Kasumi-1 (cell line): ENCODE measurements around the gene VPS35L.
A peak's percentile ranks its signal among the peaks of the same experiment; 100 is the strongest.

Experiments
- DNase-seq, 2 experiments: peaks; one replicate each; lab custom pipeline; 2025; lab: John Stamatoyannopoulos, UW

VPS35L gene

DNA sequence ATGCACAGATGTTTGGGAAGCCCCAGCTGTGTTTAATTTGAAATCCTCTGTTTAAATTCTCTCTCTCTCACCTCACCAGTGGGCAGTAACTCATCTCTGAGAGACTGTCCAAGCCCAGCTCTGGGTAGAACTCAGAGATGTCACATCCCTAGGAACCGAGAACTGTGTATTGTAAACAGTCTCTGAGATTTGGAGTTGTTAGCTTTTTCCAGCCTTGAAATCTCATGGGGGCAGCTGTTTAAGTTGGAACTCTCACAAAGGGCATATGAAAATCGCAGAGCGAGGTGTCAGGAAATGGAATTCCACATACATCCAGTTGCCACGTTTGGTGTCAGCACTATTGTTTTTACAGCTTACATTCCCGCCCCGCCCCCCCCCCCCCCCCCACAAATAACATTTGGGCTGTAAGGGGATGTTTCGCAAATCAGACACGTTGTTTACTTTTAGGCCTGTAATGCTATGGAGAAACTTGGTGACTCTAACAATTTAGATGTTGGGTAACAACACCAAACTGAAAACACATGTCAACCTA lies 34.3 kb downstream of the VPS35L start:
- DNase-seq: no peak

DNA sequence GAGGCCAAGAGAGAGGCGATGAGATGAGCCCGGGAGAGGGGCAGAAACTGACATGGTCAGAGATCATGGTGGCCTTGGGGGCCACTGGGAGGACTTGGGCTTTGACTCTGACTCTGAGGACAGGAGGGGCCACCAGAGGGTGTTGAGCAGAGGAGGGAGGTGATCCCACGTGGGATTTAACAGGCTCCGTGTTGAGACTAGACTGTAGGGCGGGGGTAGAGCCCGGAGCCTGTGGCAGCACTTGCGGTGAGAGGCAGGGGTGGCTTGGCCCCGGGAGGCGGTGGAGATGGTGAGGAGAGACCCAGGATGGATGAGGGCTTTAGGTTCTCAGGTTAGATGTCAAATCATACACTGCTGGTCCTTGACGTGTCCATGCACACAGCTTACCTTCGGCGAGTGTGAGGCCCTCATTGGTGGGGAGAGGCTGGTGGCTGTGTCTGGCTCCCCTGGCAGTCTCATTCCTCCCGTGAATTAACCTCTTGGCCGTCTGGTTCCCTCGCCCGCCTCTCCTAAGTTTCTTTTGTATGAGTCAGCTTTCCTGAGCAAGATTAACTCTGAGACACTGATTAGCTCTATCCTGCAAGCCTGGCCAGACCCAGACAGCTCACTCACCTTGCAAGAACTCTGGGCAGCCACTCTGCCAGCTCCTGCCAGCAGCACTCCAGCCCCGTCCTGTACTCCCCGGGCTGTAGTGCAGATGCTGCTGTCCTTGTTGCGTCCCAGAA lies 39.7 kb downstream of the VPS35L start:
- DNase-seq: no peak

DNA sequence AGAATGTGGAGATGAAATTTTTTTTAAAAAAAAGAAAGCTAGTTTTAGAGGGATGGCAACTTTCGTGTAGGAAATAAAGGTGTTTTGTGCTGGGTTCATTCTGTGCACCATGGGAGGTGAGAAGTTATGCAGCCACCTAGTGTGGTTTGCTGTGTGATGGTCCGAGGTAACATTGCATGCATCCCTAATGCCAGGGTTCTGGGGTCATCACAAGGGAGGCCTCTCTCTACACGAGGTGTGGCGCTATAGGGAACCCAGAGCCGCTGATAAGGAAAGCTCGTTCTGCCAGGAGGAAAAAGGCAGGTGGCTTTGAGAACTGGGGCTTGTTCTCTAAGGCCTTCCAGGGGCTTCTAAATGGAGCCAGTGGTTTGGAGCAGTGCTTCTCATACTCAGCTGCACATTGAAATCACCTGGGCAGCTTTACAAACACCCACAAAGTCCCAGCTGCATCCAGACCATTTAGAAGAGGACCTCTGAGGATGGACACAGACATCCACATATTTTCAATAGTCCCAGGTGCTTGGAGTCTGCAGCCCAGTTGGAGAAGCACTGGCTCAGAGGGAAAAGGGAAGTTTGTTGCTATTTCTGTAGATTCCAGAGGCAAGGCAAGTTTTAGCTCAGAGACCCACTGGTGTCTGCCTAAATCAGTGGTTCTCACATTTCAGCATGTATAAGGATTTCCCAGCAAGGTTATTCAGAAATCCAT lies 43.5 kb downstream of the VPS35L start:
- no peak for DNase-seq

DNA sequence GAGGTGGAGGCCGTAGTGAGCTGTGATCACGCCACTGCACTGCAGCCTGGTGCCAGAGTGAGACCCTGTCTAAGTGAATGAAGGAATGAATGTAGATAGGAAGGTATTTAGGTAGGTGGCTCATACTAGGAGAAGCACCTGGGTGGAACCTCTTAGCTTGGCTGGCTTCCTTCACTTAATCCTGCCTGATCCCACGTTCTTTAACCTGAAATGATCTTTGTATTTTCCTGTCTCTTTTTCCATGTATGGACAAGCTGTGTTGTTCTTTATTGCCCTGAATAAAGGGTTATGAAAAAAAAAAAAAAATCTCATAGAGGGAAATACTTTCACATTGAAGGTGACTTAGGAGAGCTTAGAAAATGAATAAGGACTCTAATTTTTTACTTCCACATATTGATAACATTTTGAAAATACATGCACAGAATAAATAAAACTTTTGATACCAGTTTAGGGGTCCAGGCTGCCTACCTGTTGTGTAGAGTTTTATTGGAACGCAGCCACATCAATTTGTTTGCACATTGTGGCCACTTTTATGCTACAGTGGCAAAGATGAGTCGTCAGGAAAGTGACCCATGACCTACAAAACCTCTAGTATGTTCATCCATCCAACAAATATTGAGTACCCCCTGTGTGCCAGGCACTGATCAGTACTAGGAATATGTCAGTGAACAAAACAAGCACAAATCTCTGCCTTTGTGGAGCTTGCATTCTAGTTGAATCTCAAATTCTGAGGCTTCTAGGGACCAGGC lies 44.6 kb downstream of the VPS35L start:
- DNase-seq: no peak

DNA sequence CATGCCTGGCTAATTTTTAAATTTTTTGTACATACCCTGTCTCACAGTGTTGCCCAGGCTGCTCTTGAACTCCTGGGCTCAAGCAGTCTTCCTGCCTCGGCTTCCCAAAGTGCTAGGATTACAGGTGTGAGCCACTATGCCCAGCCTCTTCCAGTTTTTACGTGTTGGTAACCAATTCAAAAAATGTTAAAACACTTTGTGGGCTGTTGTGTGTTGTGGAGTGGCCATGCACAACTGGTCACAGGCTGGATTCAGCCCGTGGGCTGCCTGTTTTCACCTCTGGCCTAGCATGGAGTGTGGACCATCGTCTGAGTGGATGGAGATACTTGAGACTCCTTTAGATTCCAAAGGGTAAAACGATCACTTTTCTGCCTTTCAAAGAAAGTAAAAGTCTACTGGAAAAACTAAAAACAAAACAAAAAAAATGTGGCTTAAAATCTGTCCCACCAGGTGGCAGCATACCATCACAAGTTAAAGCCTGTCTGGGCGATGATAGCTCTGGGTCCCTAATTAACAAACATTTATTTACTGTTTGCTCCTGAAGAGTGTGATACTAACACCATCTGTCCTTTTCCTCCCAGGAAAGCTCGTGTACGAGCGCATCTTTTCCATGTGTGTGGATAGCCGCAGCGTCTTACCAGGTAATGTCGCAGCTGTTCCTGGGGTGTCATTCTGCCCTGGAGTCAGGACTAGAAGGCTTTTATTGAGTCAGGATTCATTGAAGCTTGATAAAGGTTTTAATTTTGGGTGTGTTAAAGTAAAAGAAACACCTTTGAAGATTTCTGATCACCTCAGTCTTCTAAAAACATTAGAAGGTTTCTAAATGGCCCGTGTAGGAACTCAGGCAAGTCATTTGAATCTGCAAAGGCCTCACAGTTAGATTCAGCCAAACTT lies 45.8 kb downstream of the VPS35L start:
- DNase-seq: peak; percentile 11 to 19

DNA sequence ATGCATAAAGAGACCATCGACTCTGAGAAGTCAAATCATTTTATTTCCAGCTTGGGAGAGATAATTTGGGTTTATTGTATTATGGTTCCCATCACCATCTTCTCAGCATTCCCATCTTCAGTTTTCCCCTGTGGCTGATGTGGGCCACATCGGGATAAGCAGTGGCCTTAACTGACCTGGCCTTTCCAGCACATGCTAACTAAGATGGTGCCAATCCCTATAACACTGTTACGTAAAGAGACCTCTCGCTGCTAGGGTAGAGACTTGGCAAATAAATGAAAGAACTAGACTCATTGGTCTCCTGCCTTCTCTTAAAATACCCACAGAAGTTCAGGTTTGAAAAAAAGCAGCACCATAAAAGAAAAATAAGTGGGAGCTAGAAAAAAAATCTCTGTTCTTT lies 49.4 kb downstream of the VPS35L start:
- no peak for DNase-seq

DNA sequence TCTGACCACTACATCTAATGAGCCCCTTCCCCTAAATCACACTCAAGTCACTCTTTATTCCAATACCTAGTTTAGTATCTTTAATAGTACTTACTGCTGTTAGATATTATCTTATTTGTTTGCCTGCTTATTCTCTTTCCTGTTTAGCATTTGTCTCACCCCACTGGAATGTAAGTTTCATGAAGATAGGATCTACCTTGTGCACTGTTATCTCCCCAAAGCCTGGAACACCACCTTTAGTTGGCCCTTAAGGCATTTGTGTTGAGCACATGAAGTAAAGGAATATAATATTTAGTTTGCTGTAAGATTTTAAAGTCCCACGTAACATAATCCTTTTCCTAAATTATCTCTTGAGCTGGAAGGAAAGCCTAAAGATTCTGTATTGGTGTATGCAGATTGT lies 50.2 kb downstream of the VPS35L start:
- DNase-seq: no peak

DNA sequence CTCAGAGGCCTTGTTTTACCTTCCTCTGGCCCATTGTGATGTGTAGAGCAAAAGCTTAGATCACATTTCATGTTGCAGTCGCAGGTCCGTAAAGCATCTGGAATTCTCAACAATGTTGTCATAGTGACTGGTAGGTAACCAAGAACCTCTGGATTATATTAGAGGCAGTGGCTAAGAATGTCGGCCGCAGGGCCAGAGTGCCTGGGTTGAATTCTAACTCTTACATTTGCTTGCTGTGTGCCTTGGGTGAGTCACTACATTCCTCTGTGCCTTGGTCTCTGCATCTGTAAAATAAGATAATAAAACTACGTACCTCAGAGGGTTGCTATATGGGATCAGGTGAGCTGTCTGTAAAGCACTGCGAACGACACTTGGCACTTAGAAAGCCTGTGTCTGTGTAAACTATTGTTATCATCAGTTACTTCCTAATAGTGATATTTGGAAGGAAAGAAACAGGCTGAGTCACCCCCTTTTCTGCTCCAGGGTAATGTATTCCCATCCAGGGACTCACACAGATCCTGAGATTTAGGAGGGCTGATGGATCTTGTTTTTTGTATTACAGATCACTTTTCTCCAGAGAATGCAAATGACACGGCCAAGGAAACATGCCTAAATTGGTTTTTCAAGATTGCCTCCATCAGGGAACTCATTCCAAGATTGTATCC lies 52.2 kb downstream of the VPS35L start:
- DNase-seq: no peak

DNA sequence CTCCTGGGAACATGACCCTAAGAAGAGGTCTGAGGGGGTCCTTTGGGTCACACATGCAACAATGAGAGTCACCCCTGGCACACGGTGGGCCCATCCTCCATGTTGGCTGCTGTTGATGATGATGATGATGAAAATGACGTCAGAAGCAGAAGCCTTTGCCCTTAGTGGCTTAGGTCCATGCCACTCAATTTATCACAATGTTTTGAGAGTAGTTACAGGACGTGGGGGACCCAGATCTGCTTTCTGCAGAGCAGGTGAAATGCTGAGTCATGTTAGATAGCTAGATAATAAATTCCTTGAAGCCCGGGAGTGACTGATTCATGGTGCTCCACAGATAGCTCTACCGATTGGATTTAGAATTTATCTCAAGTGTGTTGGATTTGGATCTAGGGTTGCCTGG lies 53.9 kb downstream of the VPS35L start:
- DNase-seq: no peak

DNA sequence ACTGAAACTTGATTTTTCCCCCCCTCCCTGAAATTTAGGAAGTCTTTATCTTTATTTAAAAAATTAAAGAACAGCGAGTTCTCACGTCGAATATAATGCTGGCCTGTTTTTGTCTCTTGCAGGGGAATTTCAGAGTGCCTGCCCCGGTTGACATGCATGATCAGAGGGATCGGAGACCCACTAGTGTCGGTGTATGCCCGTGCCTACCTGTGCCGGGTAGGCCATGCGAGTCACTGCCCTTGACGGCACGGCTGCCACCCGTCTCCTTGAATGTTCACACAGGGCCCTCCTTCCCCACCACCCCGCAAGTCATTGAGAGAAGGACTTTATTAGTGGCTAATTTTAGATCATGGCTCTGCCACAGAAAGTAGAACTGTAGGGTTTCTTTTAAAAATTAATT lies 54.7 kb downstream of the VPS35L start:
- DNase-seq: no peak

DNA sequence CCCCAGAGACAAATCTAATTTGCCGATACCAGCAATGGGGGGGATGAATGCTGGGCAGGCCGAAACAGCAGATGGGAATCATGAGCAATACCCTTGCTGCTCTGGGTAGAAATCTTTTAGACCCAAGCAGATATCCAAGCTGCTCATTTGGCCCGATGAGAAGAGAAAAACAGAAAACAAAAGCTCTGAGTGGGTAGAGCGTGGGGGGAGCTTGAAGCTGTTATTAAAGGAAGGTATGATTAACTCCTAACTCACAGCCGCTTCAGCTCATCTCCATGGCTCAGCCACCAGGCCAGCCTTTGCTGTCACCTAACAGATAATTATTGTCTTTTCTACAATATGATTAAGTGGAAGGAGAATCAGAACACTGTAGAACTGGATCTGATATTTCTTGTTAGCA lies 58.3 kb downstream of the VPS35L start:
- no peak for DNase-seq

DNA sequence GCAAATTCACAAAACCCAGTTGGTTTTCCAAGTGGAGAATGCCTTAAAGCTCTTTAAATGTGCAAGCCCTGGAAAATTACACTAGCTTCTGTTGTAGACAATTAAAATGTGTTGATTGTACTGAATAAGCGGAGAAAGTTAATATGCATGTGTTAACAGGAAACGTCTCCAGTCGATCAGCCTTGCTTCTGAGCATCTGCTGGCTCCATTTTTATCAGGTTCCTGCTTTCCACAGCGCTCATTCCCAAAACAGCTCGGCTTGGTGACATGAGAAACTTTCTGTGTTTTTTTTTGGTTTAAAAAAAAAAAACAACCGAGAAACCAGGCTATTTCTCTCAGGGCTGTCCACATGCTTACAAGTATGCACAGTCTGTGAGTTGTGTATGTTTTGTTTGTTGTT lies 60.7 kb downstream of the VPS35L start:
- no peak for DNase-seq

DNA sequence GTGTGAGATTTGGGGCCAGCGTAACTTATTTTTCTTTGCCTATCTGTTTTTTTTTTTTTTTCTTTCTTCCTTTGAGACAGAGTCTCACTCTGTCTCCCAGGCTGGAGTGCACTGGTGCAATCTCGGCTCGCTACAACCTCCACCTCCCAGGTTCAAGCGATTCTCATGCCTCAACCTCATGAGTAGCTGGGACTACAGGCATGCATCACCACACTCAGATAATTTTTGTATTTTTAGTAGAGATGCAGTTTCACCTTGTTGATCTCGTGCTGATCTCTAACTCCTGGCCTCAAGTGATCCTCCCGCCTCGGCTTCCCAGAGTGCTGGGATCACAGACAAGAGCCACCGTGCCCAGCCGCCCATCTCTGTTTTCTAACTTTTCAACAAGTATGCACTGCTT lies 63.4 kb downstream of the VPS35L start:
- DNase-seq: no peak

DNA sequence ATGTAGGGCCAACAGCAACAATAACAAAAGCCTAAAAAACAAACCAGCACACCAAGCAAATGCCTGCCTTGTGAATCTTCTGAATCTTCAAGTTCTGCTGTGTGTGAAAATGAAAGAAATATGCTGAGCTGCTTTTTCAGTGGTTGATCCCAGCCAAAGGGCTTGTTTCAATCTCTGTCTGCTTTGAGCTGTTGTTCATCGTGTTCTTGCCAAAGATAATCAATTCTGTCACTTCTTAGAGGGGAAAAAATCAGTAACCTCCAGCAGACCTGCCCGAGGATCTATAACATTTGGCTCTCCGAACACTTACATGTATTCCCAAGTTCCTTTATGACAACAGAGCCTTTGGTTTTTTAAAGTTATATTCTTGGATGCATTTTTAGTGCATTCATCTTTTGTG lies 65.9 kb downstream of the VPS35L start:
- DNase-seq: no peak

DNA sequence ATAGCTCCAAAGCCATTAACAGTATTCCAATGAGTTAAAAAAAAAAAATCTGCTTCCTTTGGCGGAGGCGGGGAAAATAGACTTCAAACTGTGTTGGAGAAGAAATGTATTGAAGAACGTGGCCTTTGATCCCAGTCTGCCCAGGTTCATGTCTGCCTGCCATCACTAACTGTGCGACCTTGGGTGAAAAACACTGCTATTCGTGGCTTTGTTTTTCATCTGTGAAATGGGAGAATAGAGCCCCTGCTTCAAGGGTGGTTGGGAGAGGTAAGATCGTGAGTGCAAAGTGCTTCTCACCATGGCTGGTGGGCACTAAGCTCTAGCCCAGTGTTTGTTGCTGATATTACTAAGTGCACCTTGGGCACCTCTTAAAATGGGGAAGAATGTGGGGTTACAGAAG lies 69.5 kb downstream of the VPS35L start:
- no peak for DNase-seq

DNA sequence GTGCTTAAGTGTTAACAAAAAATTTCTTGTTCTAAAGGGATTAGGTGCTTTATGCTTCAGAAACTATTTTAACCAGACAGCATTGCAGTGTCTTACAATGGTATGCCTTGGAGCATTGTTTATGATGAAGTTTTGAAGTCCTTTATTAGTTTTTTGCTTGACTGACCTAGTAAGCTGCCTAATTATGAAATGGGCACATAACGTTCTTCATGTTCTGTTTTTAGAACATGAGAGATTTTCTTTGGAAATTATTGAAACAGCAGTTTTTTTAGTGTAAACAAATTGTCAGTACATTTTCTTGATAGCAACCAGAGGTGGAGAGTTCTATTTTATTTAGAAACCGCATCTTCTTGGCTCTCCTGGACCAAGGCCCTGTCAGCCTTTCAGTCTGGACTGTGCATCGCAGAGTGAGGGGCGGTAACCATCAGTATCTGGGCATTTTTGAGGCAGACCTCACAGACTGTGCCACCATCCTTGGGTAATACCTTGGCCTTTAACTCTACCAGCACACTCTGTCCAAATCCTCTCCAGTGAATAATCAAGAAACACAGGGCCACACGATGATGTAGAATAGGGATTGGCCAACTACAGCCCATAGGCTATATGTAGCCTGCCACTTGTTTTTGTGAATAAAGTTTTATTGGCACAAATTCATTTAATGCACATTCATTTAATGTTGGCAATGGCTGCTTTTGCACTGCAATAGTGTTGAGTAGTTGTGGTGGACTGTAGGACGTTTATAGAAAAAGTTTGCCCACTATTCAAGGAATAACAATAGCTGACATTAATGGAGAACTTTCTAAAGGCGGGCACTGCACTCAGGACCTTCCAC lies 81.1 kb downstream of the VPS35L start:
- DNase-seq: no peak

DNA sequence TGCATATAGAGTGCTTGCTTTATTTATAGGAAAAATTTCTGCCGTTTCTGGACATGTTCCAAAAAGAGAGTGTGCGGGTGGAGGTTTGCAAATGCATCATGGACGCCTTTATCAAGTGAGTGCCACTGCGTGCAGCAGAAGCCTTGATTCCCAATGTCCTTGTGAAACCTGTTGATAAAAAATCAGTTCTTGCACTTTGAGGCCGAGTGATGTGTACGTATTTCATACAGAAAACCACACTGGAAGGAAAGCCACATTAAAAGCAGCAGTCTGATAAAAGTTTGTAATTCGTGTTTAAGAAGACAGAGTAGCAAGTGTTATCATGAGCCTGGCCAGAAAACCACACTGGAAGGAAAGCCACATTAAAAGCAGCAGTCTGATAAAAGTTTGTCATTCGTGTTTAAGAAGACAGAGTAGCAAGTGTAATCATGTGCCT lies 84.5 kb downstream of the VPS35L start:
- DNase-seq: no peak

DNA sequence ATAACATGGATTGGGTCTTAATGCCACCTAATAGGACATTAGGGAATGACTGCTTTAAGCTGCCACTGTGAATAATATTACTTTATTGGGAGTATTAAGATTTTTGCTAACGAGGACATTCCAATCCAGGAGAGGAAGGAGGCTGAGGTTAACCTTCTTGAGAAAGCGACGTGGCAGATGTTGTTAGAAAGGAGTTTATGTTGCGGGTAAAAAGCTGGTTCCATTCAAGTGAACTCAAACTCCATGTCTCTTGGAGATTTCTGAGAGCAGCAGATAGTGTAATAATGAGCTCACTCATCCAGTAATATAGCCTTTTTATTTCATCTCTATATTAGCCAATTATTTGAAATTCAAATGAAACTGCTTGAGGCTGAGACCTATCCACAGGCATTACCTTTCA lies 87.0 kb downstream of the VPS35L start:
- DNase-seq: no peak

DNA sequence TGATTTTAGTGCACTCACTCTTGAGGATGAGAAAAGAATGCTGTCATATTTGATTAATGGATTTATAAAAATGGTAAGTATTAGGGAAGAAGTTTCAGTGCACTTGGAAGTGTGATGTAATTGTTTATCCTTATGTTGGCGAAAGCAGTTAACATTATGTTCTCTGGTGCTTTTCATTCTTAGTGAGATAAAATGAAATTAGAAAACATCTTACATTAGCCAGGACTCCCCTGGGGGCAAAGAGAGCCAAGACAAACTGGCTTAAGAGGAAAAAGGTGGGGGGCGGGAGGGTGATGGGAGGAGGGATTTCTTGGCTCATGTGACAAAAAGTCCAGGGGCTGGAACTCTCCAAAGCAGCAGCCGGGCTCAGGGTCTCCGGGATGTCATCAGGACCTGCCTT lies 89.4 kb downstream of the VPS35L start:
- DNase-seq: no peak

DNA sequence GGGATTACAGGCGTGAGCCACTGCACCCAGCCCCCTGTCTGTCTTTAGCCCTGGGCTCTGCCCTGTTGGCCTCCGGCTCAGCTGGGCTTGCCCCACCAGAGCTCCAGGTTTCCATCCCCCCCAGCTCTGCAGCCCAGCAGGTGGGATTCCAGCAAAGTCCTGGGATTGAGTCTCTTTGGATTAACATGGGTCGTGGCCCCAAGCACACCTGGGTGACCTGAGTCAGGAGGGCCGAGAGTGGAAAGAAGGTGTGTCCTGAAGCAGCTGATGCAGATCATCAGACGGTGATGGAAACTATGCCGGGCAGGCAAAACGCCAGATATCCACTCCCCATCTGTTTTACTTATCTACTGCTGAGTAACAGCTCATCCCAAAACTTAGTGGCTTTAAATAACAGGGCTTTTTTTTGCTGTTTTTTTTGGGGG lies 90.1 kb downstream of the VPS35L start:
- DNase-seq: no peak
